RWPE2 (cell line): Measurements from ENCODE around the gene TRIO.

Experiments
- ATAC-seq: fragments of 200-7000 bp; cut with Tn5 transposase; 3 replicates; pipeline ENCODE4 v1.9.1; 2021; ENCODE audit warnings: low read depth
- DNase-seq: peaks from one replicate; pipeline ENCODE4 v3.0.0-alpha.2; 2020; ENCODE audit warnings: low spot score
- H3K27ac ChIP-seq: fragments of 450-650 bp; 2 replicates; pipeline ENCODE4 v1.5.1; 2017; ENCODE audit warnings: mild to moderate bottlenecking; ENCODE audit not compliant: poor library complexity, severe bottlenecking
- H3K27me3 ChIP-seq: fragments of 250-450 bp; sonication (Bioruptor Pico); 2 replicates; pipeline ENCODE4 v1.5.1; 2021; ENCODE audit warnings: mild to moderate bottlenecking, moderate library complexity; ENCODE audit not compliant: insufficient read depth, poor library complexity, severe bottlenecking
- H3K36me3 ChIP-seq: fragments of 250-450 bp; sonication (Bioruptor Pico); 2 replicates; pipeline ENCODE4 v1.5.1; 2020; ENCODE audit warnings: low read depth, mild to moderate bottlenecking, moderate library complexity
- H3K4me1 ChIP-seq: fragments of 250-450 bp; sonication (Bioruptor Pico); 2 replicates; pipeline ENCODE4 v1.5.1; 2021; ENCODE audit warnings: mild to moderate bottlenecking, moderate library complexity; ENCODE audit not compliant: insufficient read depth, poor library complexity, severe bottlenecking
- H3K4me3 ChIP-seq: fragments of 250-450 bp; sonication (Bioruptor Pico); 2 replicates; pipeline ENCODE4 v1.5.1; 2021; ENCODE audit warnings: mild to moderate bottlenecking, moderate library complexity; ENCODE audit not compliant: severe bottlenecking
- H3K9me3 ChIP-seq: fragments of 250-450 bp; sonication (Bioruptor Pico); 2 replicates; pipeline ENCODE4 v1.5.1; 2021; ENCODE audit warnings: mild to moderate bottlenecking, moderate library complexity; ENCODE audit not compliant: severe bottlenecking
- TF ChIP-seq, protein P1 (sequence below): fragments of 450-650 bp; IDR thresholded peaks from one replicate; pipeline ENCODE4 v1.5.1; 2017; ENCODE audit warnings: mild to moderate bottlenecking, moderate library complexity; ENCODE audit not compliant: poor library complexity, severe bottlenecking

TRIO gene

DNA sequence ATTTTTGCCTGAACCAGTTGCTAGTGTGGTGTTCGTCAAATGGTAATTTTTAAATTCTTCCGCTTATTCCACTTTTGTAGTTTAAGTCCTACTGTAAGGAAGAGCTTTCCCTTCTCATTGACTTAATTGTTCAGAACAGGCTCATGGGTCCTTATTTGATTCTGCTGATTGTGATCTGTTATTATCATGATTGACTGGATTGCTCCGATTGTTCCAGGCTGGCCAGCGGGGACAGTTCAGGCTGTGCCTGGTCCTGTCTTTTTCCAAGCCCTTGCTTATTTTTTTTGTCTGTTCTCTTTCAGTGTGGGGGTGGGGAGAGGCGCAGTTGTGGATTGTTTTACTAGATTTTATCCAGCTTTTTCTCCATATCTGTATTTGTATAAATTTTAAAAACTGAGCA is 52.4 kb downstream of the TRIO start:
- H3K36me3 ChIP-seq = peaks cover 11% of the 10 kb centered on the region
- peaks cover 39% of the 10 kb centered on the region for H3K4me1 ChIP-seq
- H3K27me3 ChIP-seq = no peaks in the 10 kb centered on the region
- TF ChIP-seq, protein P1, sequence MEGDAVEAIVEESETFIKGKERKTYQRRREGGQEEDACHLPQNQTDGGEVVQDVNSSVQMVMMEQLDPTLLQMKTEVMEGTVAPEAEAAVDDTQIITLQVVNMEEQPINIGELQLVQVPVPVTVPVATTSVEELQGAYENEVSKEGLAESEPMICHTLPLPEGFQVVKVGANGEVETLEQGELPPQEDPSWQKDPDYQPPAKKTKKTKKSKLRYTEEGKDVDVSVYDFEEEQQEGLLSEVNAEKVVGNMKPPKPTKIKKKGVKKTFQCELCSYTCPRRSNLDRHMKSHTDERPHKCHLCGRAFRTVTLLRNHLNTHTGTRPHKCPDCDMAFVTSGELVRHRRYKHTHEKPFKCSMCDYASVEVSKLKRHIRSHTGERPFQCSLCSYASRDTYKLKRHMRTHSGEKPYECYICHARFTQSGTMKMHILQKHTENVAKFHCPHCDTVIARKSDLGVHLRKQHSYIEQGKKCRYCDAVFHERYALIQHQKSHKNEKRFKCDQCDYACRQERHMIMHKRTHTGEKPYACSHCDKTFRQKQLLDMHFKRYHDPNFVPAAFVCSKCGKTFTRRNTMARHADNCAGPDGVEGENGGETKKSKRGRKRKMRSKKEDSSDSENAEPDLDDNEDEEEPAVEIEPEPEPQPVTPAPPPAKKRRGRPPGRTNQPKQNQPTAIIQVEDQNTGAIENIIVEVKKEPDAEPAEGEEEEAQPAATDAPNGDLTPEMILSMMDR = no peak
- H3K9me3 ChIP-seq = no peaks in the 10 kb centered on the region
- H3K27ac ChIP-seq = no peak overlapping the region
- DNase-seq = no peak
- ATAC-seq = no peak
- H3K4me3 ChIP-seq = no peak overlapping the region

GRCh38 chr5:14197056-14197455 is 53.9 kb downstream of the TRIO start:
- DNase-seq (no peak), ATAC-seq (no peak)
- H3K27ac ChIP-seq = peak overlapping the region; percentile 3
- H3K9me3 ChIP-seq = no peaks in the 10 kb centered on the region
- no peak overlapping the region for H3K4me3 ChIP-seq
- no peaks in the 10 kb centered on the region for H3K27me3 ChIP-seq
- peaks cover 34% of the 10 kb centered on the region for H3K4me1 ChIP-seq
- TF ChIP-seq, protein P1 = no peak
- peaks cover 11% of the 10 kb centered on the region for H3K36me3 ChIP-seq

- Histone ChIP-seq H3K27me3 (no peaks in the 10 kb centered on the region), H3K9me3 (no peaks in the 10 kb centered on the region), H3K4me1 (peaks cover 42% of the 10 kb centered on the region), H3K36me3 (no peaks in the 10 kb centered on the region), H3K27ac (peak overlapping the region; percentile 99), H3K4me3 (no peak overlapping the region)
- TF ChIP-seq, protein P1 = no peak
- ATAC-seq (no peak), DNase-seq (no peak)
These were observed 56.8 kb downstream of the TRIO start for GRCh38 chr5:14199902-14200301.

- Histone ChIP-seq H3K9me3 (no peaks in the 10 kb centered on the region), H3K4me1 (peaks cover 47% of the 10 kb centered on the region), H3K4me3 (no peak overlapping the region), H3K36me3 (no peaks in the 10 kb centered on the region; the same call in 1 of the 2 replicates), H3K27ac (peak overlapping the region; percentile 99), H3K27me3 (no peaks in the 10 kb centered on the region)
- TF ChIP-seq, protein P1 = no peak
- ATAC-seq (no peak), DNase-seq (no peak)
These were observed 57.3 kb downstream of the TRIO start for GRCh38 chr5:14200312-14200990.

DNA sequence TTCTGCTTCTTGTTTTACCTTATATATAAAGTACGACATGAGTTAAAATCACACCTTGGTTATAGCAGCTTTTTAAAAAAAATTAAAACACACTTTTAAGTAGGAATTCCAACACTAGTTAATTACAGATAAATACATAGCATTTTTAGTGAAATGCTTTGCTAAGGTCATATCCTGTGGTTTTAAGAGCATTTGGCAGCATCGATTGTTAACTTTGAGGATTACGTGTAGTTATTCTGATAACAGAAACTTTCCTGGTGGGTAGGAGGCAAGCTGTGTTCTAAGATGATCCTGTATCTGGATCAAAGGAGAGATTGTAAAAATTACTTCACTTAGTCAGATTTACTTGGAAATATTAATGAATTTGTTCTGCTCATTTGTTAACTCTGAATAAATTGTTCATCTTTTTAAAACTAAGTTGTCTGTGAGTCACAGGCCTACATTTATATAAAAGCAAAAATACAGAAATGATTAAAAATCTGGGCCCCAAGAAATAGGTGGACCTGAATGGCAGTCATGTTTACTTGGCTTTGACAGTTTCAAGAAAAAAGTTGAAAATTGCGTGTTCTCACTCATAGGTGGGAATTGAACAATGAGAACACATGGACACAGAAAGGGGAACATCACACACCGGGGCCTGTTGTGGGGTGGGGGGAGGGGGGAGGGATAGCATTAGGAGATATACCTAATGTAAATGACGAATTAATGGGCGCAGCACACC is 58.3 kb downstream of the TRIO start:
- Histone ChIP-seq H3K4me3 (no peak overlapping the region), H3K36me3 (no peaks in the 10 kb centered on the region; the same call in 1 of the 2 replicates), H3K27me3 (no peaks in the 10 kb centered on the region), H3K9me3 (no peaks in the 10 kb centered on the region), H3K4me1 (peaks cover 52% of the 10 kb centered on the region), H3K27ac (peak overlapping the region; percentile 99)
- ATAC-seq (no peak), DNase-seq (no peak)
- TF ChIP-seq, protein P1 = no peak
